ENCODE measurements around the gene PPCDC.

PPCDC gene

DNA sequence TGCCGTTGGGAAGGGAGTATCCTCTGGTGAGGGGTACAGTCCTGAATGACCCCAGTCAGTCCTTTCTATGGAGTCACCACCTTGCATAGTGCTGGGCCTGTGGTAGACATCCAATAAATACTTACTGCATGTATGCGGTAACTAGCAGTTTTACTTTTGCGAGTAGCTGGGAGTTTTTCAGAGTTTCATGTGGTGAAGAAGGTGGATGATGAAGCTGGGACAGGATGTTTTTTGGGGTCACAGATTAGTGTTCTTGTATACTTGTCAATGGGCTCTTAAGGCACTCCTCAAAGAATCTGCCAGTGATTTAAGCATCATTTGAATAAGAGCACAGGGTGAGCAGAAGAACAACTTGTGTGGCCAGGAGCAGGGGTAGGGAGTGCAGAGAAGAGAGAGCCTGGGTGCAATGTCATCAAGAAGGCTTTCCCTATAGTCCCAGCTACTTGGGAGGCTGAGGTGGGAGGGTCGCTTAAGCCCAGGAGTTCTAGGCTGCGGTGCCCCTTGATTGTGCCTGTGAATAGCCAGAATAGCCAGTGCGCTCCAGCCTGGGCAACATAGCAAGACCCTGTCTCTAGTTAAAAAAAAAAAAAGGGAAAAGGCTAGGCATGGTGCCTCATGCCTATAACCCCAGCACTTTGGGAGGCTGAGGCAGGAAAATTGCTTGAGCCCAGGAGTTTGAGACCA, 22.1 kb downstream of the PPCDC start:
- peak; percentile 63 for DNase-seq

DNA sequence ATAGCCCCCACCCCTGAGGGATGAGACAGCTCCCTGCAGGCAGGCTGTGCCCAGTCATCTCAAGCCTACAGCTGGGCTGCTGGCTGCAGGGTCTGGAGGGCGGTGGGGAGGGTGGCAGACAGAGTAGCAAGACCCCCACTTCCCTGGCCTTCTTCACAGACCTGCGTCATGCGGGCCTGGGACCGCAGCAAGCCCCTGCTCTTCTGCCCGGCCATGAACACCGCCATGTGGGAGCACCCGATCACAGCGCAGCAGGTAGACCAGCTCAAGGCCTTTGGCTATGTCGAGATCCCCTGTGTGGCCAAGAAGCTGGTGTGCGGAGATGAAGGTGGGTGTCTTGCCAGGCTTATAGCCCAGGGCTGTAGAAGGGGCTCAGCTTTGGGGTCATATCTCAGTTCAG, 25.0 kb downstream of the PPCDC start:
- no peak for DNase-seq

GRCh38 chr15:75049392-75049791, 26.0 kb downstream of the PPCDC start:
- DNase-seq, result no peak

- DNase-seq, result no peak
Observed at GRCh38 chr15:75050283-75050682, 26.9 kb downstream of the PPCDC start.

DNA sequence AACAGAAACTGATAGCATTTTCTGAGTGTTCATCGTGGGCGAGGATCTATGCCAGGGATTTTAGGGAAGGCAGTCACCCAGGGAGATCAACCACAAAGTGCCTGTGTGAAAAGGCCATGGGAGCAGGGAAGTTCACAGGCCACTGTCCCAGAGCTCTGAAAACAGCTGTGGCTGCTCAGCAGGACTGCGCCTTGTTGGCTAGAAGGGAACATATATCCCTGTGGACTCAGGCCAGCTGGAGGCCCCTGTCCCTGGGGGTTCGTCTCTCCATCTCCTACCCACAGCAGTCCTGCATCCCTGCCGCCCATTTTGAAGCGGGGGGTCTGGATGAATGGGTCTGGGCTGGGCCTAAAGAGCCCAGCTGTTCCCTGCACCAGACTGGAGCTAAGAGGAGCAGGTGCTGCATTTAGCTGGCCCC, 27.8 kb downstream of the PPCDC start:
- no peak for DNase-seq

GRCh38 chr15:75051711-75052110, 28.3 kb downstream of the PPCDC start:
- DNase-seq, result no peak

DNA sequence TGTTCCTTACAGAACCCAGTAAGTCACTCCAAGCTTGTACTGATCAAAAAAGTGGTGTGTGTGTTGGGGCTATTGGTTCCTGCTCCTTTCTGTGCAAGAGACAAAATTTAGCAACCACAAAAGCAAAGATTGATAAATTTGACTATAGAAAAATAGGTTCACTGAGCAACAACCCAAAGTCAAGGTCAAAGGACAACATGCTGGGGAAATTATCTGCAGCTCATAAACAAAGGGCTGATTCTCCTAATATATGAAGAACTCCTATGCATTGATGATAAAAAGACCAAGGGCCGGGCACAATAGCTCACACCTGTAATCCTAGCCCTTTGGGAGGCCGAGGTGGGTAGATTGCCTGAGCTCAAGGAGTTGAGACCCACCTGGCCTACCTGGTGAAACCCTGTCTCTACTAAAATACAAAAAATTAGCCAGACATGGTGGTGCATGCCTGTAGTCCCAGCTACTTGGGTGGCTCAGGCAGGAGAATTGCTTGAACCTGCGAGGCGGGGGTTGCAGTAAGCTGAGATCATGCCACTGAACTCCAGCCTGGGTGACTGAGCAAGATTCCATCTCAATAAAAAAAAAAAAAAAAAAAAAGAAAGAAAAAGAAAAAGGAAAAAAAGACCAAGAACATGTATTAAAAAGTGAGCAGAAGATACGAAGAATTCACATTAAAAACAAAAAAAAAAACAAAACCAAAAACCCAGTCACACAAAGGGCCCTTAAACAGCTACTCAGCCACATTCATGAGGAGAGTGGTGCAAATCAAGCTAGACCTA, 29.8 kb downstream of the PPCDC start:
- DNase-seq, result no peak

GRCh38 chr15:75053748-75054125, 30.3 kb downstream of the PPCDC start:
- no peak for DNase-seq

DNA sequence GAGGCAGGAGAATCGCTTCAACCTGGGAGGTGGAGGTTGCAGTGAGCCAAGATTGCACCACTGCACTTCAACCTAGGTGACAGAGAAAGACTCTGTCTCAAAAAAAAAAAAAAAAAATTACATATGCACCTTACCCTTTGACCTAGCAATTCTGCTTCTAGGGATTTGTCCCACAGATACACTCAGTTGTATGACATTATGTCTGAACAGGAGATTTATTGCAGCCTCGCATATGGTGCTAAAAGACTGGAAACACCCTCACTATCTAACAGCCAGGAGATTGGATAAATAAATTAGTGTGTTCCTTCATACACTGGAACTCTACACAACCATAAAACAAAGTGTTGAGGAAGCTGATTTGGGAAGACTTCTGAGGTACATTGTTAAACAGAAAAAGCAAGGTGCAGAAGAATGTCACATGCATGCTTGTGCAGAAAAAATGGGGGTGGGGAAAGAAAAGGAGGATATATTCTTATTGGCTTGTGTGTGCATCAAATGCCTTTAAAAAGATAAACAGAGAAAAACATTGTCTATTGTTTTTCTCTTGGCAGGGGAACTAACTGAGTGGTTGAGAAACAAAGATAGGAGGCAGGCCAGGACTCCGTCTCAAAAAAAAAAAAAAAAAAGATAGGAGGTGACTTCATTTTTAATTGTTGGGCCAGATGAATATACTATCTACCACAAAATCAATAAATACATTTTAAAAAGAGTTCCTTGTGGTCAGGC, 30.9 kb downstream of the PPCDC start:
- DNase-seq, result no peak

GRCh38 chr15:75056036-75056435, 32.6 kb downstream of the PPCDC start:
- DNase-seq, result no peak

DNA sequence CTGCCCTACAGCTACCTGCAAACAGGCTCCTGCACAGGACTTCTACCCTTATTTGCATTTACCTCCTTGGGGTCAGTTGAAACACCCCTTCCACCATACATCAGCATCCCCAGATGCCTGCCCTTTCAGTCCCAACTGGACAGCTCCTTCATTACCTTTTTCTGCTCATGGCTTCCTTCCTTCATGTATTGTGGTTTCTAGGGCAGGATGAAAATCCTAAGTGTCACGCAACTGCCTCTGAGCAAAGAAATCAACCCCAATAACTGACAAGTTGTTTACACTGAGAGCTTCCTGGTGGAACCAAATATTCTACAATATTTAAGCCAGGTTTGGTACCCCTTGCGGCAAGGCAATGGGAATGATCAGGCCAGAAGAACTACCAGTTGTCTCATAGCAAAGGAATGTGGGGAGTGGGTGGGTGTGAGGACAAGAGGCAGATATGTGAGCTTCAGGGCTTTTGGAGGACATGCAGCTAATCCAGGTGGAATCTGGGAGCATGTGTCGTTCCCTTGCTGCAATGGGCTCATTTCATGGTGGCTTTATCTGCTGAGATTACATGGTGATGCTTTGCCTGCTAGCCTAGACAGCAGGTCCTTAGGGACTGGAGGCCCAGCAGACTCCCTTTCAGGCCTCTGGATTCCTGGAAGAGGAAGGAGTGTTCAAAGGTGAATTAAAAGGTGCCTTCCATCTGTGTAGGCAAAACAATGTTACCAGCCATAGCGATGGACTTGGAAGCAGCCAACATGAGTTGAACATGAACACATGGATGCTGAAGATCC, 34.9 kb downstream of the PPCDC start:
- no peak for DNase-seq

DNA sequence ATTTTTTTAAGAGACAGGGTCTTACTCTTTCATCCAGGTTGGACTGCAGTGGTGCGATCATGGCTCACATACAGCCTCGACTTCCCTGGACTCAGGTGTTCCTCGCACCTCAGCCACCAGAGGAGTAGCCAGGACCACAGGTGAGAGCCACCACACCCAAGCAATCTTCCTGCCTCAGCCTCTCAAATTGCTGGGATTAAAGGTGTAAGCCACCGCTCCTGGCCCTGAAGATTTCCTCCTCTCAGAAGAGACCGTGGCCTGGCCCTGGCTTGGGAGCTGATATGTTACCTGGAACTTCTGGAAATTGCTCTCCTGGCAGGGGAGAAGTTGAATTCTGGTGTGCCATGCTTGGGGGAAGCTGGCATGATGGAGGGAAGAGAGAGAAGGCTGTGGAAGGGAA, 36.2 kb downstream of the PPCDC start:
- DNase-seq, result no peak

GRCh38 chr15:75061272-75061671, 37.9 kb downstream of the PPCDC start:
- DNase-seq, result peak; percentile 56

DNA sequence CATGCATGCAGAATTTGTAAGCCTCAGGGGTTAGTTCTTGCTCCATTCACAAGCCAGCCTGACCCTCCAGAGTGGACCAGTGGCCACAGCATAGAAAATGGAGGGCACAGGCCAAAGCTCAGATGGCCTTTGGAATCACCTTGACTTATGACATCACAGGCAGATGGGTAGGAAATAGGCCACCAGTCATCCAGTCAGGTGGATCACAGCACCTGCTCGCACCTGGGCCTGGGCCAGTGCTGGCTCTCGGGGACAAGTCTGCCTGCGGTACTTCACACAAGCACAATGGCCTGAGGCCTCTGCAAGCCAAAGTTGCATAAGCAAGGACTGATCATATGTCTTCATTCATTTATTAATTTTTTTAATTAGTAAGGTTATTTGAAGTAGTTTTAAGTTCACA, 39.3 kb downstream of the PPCDC start:
- no peak for DNase-seq

DNA sequence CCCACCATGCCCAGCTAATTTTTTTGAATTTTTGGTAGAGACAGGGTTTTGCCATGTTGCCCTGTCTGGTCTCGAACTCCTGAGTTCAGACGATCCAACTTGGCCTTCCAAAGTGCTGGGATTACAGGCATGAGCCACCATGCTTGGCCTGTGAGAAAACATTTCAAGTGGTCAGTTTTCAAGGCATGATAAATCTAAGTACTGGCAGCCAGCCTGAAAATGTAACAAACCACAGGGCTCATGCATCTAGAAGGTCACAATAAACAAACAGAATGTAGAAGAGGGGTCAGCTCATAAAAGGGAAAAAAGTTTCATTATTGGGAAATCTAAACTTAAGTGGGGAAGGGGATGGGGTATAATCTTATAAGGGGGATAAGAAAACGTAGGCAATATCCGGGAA, 39.9 kb downstream of the PPCDC start:
- no peak for DNase-seq

DNA sequence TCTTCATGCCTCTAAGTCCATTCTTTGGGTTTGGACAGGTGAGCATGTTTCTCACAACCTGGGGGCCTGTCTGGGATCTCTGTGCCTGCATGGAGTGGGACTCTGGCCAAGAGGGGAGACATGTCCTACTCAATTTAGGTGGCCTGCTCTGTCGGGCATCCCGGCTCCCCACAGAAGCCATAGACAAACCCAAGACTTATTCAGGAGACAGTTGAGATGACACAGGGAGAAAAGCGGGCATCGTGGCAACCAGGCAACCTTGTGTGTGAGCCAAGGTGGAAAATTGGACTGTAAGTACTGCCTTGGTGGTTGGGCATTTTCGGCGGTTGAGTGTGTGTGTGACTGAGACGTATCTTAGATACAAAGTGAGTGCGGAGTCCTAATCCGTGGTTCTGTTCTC, 40.5 kb downstream of the PPCDC start:
- no peak for DNase-seq

- DNase-seq, result no peak
Observed at GRCh38 chr15:75064846-75065245, 41.5 kb downstream of the PPCDC start.

DNA sequence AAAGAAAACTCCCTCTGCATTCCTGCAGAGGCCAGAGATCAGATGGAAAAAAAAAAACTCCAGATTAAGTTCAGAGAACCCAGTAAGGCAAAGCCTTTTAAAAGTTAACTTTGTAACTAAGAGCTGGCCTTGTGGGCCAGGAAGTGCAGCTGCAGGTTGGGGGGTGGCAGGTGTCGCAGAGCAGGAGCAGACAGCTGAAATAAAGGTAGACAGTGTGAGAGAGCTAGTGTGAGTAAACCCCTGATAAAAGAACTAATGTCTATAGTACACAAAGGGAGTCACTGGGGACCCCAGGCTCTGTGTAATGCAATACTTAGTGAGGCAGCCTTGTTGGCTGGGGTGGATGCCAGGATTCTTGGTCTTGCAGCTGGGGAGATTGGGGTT, 42.1 kb downstream of the PPCDC start:
- no peak for DNase-seq

GRCh38 chr15:75065851-75066509, 42.6 kb downstream of the PPCDC start:
- DNase-seq, result no peak

DNA sequence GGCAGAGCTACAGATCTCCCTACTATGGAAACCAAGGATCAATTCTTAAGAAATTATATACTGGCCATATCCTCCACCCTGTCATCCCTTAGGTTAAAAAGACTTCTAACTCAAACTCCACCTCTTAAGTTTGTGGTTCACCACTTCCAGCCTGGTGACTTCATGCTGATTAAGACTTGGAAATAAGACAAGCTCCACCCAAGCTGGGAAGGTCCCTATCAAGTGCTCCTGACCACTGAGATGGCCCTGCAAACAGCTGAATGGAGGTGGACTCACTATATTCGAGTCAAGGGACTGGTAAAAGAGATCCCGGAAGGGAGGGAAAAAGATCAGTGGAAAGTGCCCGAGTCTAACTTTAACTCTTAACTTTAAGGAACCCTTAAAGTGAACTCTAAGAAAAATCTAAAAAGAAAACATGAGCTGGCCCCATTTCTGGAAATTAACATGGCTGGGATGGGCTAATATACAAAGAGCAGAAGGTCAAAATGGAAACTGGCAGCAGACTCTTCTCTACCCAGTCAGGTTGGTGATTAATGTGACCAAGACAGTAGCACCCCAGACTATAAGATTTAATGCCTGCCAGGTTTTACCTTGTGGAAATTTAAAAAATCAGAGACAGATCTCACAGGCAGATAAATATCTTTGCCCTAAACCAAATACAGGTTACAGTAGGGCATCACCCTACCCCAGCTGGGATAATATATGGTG, 43.9 kb downstream of the PPCDC start:
- peak; percentile 91 for DNase-seq

DNA sequence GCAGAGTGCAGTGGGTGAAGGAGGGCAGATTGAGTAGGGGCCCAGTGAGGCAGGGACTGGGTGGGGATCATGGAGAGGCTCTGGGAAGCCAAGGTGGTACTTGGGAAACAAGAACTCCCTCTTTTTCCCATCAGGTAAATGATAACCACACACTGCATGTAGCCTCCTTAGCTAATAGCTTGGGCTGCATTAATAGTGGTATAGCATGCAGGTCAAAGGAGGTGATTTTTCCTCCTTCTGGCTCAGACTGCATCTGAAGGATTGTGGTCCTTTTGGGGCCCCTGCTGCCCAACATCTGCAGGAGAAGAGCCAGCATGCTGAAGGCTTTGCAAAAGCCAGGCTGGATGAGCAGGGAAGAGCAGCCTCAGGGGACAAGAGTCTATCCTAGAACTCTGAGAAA, 45.4 kb downstream of the PPCDC start:
- no peak for DNase-seq

DNA sequence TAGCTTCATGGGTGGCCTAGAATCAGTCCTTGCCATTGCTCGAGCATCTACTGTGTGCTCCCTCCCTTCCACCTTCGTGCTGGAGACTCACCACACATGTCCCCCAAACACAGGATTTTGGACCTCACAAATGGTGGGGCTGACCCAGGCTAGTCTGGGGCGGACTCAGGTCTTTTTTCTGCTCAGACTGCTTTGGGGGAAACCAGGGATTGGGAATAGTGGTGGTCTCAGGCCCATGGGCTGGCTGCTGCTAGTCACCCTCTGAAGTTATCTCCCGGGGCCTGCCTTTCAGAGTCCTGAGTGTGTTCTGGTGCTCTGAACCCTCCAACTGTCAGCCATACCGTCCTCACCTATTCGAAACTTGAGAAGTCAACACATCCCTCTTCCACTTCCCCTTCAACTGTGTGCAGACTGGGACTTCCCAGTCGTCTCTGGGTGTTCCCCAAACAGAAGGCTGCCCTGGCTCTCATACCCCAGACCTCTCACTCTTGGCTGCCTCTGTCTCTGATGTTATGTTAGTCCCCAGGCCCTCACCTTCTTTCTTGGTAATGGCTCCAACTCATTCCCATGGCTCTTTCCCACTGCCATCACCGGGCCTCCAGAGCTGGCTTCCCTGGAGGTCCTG, 46.0 kb downstream of the PPCDC start:
- peak; percentile 42 for DNase-seq

Data from activated CD4-positive, alpha-beta T cell treated with anti-CD3 and anti-CD28 coated beads, Interleukin-10, Interleukin-2, amounts not matched to agents 100 ng/mL and 50 ng/mL, durations not matched to agents 16 hours and 8 hours (primary cell).